Peyer's patch (tissue), 4 donors: Measurements from ENCODE around the gene EFNB2.

Source experiments
- POLR2A ChIP-seq, 2 donors: fragments of 450-650 bp; IDR thresholded peaks; one replicate each; pipeline ENCODE4 v1.5.1; 2017; ENCODE audit warnings: antibody characterized with exemption in 2 of 2, mild to moderate bottlenecking in 2 of 2, moderate library complexity in 2 of 2
- TF ChIP-seq, protein P1 (sequence below), 6 experiments: fragments of 450-650 bp in 4 of 6; fragments of 200-600 bp in 2 of 6; sonication (generic) in 1 of 6; IDR thresholded peaks; one replicate each; pipeline ENCODE4 v1.5.1; 2017 to 2019; ENCODE audit warnings: antibody characterized with exemption in 6 of 6, mild to moderate bottlenecking in 3 of 6, moderate library complexity in 1 of 6

DNA sequence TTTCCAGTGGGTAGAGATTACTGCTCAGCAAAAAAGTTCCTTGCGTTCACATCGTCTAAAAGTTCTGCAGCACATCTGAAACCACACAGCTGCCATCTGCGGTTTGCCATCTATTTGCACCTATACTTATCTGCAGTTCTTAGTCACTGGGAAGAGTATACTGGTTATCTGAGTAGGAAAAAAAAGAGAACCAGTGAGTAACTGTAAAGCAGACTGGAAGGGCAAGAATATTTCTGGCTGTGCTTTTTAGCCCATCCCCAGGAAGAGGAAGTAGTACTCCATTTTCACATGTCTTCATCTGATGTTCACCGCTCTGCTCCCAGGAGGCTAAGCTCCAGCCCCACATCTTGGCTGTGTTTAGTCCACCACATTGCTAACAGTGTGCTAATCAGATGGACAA lies 35.6 kb downstream of the EFNB2 start:
- TF ChIP-seq, protein P1, sequence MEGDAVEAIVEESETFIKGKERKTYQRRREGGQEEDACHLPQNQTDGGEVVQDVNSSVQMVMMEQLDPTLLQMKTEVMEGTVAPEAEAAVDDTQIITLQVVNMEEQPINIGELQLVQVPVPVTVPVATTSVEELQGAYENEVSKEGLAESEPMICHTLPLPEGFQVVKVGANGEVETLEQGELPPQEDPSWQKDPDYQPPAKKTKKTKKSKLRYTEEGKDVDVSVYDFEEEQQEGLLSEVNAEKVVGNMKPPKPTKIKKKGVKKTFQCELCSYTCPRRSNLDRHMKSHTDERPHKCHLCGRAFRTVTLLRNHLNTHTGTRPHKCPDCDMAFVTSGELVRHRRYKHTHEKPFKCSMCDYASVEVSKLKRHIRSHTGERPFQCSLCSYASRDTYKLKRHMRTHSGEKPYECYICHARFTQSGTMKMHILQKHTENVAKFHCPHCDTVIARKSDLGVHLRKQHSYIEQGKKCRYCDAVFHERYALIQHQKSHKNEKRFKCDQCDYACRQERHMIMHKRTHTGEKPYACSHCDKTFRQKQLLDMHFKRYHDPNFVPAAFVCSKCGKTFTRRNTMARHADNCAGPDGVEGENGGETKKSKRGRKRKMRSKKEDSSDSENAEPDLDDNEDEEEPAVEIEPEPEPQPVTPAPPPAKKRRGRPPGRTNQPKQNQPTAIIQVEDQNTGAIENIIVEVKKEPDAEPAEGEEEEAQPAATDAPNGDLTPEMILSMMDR (IDR thresholded peaks at IDR 0.05): no peak
- TF ChIP-seq POLR2A (IDR thresholded peaks at IDR 0.05): no peak
